SK-N-SH treated with all-trans-retinoic acid at 6 μM for 48 hours (cell line): ENCODE measurements around the gene TUBGCP2.

Experiments used
- ATAC-seq: fragments of 200-7000 bp; cut with Tn5 transposase; 3 replicates; pipeline ENCODE4 v1.9.1; 2020; ENCODE audit warnings: mild to moderate bottlenecking, moderate library complexity
- ARNTL ChIP-seq: fragments of 450-650 bp; formaldehyde crosslinking; IDR thresholded peaks from 2 replicates; pipeline ENCODE4 v1.5.0; 2020; ENCODE audit warnings: low read depth, mild to moderate bottlenecking, moderate library complexity, borderline replicate concordance
- BACH2 ChIP-seq: fragments of 250-450 bp; sonication (Bioruptor Pico); IDR thresholded peaks from 2 replicates; pipeline ENCODE4 v1.9.0; 2021; ENCODE audit warnings: mild to moderate bottlenecking, borderline replicate concordance
- CSDC2 ChIP-seq: fragments of 250-450 bp; sonication (Bioruptor Pico); IDR thresholded peaks from 2 replicates; pipeline ENCODE4 v1.5.0; 2020; ENCODE audit warnings: mild to moderate bottlenecking, moderate library complexity
- ESRRG ChIP-seq: fragments of 250-450 bp; sonication (Bioruptor Pico); IDR thresholded peaks from 2 replicates; pipeline ENCODE4 v1.6.1; 2021; ENCODE audit warnings: mild to moderate bottlenecking
- GLIS3 ChIP-seq: fragments of 250-450 bp; sonication (Bioruptor Pico); IDR thresholded peaks from 2 replicates; pipeline ENCODE4 v1.5.0; 2020; ENCODE audit warnings: mild to moderate bottlenecking, moderate library complexity
- ISL1 ChIP-seq: fragments of 250-450 bp; sonication (Bioruptor Pico); IDR thresholded peaks from 2 replicates; pipeline ENCODE4 v2.1.2; 2022; ENCODE audit warnings: mild to moderate bottlenecking, moderate library complexity
- OSR1 ChIP-seq: fragments of 250-450 bp; sonication (Bioruptor Pico); IDR thresholded peaks from 2 replicates; pipeline ENCODE4 v1.8.0; 2022; ENCODE audit warnings: moderate library complexity, mild to moderate bottlenecking, inconsistent platforms
- PPARA ChIP-seq: fragments of 250-450 bp; sonication (Bioruptor Pico); IDR thresholded peaks from 2 replicates; pipeline ENCODE4 v1.5.0; 2020; ENCODE audit warnings: mild to moderate bottlenecking, borderline replicate concordance
- RARB ChIP-seq: fragments of 250-450 bp; sonication (Bioruptor Pico); IDR thresholded peaks from 2 replicates; pipeline ENCODE4 v1.8.0; 2021; ENCODE audit warnings: mild to moderate bottlenecking, moderate library complexity
- TOX ChIP-seq: fragments of 250-450 bp; sonication (Bioruptor Pico); IDR thresholded peaks from 2 replicates; pipeline ENCODE4 v1.8.0; 2021; ENCODE audit warnings: mild to moderate bottlenecking, moderate library complexity, borderline replicate concordance
- ZC3H10 ChIP-seq: fragments of 250-450 bp; sonication (Bioruptor Pico); IDR thresholded peaks from 2 replicates; pipeline ENCODE4 v1.5.1; 2021; ENCODE audit warnings: mild to moderate bottlenecking, moderate library complexity
- ZFP3 ChIP-seq: fragments of 250-450 bp; sonication (Bioruptor Pico); IDR thresholded peaks from 2 replicates; pipeline ENCODE4 v1.5.0; 2020; ENCODE audit warnings: mild to moderate bottlenecking, moderate library complexity
- ZFP30 ChIP-seq: fragments of 450-650 bp; formaldehyde crosslinking; IDR thresholded peaks from 2 replicates; pipeline ENCODE4 v1.5.0; 2022; ENCODE audit warnings: mild to moderate bottlenecking, moderate library complexity
- ZNF70 ChIP-seq: fragments of 450-650 bp; formaldehyde crosslinking; IDR thresholded peaks from 2 replicates; pipeline ENCODE4 v1.5.0; 2020; ENCODE audit warnings: mild to moderate bottlenecking, moderate library complexity
- ZNF8 ChIP-seq: fragments of 450-650 bp; formaldehyde crosslinking; IDR thresholded peaks from 2 replicates; pipeline ENCODE4 v1.5.0; 2020; ENCODE audit warnings: mild to moderate bottlenecking, moderate library complexity
- TF ChIP-seq, protein P1 (sequence below): fragments of 250-450 bp; sonication (Bioruptor Pico); IDR thresholded peaks from 2 replicates; pipeline ENCODE4 v1.5.1; 2020; ENCODE audit warnings: low read depth, mild to moderate bottlenecking, moderate library complexity
- TF ChIP-seq, protein P2 (sequence below): fragments of 250-450 bp; sonication (Bioruptor Pico); IDR thresholded peaks from 2 replicates; pipeline ENCODE4 v1.5.0; 2020; ENCODE audit warnings: mild to moderate bottlenecking, moderate library complexity
- TF ChIP-seq, protein P3 (sequence below): fragments of 250-450 bp; sonication (Bioruptor Pico); IDR thresholded peaks from 2 replicates; pipeline ENCODE4 v1.8.0; 2020; ENCODE audit warnings: mild to moderate bottlenecking, moderate library complexity, borderline replicate concordance
- TF ChIP-seq, protein P4 (sequence below): fragments of 250-450 bp; sonication (Bioruptor Pico); IDR thresholded peaks from 2 replicates; pipeline ENCODE4 v1.5.1; 2021; ENCODE audit warnings: mild to moderate bottlenecking, moderate library complexity

The TUBGCP2 gene

DNA sequence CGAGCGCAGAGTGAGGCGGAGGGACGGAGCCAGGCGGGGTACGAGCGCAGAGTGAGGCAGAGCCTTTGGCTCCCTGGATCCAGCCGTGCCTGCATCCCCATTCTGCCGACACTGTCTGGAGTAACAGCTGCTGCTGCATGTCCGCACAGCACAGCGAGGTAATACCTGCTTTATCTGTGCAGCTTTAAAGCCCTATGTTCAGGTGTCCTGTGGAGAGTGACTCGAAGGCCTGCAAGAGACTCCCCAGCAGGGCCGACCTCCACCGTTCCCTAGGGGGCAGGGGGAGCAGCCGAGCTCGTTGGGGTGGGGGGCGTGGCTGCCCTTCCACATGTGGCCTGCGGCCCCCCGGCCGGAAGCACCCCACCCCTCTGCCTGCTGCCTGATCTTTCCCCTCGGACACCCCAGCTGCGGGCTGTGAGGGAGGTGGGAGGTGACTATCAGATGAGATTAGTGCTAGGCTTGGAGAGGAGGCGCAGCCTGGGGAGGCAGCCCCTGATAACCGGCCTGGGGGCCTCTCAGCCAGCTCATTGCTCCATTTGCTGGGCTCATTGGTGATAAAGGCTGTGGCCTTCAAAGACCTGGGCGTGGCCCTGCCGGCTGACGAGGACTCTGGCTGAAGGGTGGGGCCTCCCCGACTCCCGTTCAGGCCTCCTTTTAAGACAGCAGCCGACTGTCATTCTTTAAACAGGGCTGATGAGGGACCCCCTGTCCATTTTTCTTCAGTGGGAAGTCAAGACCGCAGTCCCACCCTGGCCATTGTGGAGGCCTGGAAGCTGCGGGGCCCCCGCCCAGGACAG lies 63.0 kb downstream of the TUBGCP2 start:
- no peak for TF ChIP-seq ESRRG (CRISPR knock-in tag)
- TF ChIP-seq, protein P1, sequence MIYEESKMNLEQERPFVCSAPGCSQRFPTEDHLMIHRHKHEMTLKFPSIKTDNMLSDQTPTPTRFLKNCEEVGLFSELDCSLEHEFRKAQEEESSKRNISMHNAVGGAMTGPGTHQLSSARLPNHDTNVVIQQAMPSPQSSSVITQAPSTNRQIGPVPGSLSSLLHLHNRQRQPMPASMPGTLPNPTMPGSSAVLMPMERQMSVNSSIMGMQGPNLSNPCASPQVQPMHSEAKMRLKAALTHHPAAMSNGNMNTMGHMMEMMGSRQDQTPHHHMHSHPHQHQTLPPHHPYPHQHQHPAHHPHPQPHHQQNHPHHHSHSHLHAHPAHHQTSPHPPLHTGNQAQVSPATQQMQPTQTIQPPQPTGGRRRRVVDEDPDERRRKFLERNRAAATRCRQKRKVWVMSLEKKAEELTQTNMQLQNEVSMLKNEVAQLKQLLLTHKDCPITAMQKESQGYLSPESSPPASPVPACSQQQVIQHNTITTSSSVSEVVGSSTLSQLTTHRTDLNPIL (CRISPR knock-in tag) = no peak
- no peak for TF ChIP-seq GLIS3 (CRISPR knock-in tag)
- TF ChIP-seq OSR1 (CRISPR knock-in tag) = no peak
- TF ChIP-seq, protein P2, sequence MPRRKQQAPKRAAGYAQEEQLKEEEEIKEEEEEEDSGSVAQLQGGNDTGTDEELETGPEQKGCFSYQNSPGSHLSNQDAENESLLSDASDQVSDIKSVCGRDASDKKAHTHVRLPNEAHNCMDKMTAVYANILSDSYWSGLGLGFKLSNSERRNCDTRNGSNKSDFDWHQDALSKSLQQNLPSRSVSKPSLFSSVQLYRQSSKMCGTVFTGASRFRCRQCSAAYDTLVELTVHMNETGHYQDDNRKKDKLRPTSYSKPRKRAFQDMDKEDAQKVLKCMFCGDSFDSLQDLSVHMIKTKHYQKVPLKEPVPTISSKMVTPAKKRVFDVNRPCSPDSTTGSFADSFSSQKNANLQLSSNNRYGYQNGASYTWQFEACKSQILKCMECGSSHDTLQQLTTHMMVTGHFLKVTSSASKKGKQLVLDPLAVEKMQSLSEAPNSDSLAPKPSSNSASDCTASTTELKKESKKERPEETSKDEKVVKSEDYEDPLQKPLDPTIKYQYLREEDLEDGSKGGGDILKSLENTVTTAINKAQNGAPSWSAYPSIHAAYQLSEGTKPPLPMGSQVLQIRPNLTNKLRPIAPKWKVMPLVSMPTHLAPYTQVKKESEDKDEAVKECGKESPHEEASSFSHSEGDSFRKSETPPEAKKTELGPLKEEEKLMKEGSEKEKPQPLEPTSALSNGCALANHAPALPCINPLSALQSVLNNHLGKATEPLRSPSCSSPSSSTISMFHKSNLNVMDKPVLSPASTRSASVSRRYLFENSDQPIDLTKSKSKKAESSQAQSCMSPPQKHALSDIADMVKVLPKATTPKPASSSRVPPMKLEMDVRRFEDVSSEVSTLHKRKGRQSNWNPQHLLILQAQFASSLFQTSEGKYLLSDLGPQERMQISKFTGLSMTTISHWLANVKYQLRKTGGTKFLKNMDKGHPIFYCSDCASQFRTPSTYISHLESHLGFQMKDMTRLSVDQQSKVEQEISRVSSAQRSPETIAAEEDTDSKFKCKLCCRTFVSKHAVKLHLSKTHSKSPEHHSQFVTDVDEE (CRISPR knock-in tag) = no peak
- TF ChIP-seq, protein P3, sequence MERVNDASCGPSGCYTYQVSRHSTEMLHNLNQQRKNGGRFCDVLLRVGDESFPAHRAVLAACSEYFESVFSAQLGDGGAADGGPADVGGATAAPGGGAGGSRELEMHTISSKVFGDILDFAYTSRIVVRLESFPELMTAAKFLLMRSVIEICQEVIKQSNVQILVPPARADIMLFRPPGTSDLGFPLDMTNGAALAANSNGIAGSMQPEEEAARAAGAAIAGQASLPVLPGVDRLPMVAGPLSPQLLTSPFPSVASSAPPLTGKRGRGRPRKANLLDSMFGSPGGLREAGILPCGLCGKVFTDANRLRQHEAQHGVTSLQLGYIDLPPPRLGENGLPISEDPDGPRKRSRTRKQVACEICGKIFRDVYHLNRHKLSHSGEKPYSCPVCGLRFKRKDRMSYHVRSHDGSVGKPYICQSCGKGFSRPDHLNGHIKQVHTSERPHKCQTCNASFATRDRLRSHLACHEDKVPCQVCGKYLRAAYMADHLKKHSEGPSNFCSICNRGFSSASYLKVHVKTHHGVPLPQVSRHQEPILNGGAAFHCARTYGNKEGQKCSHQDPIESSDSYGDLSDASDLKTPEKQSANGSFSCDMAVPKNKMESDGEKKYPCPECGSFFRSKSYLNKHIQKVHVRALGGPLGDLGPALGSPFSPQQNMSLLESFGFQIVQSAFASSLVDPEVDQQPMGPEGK (CRISPR knock-in tag) = no peak
- TF ChIP-seq CSDC2 (CRISPR knock-in tag) = no peak
- no peak for TF ChIP-seq RARB (CRISPR knock-in tag)
- TF ChIP-seq ZFP3 (CRISPR knock-in tag) = no peak
- TF ChIP-seq BACH2 (CRISPR knock-in tag) = no peak
- no peak for TF ChIP-seq PPARA
- TF ChIP-seq ARNTL (CRISPR knock-in tag) = no peak
- no peak for TF ChIP-seq ZNF70 (CRISPR knock-in tag)
- no peak for ATAC-seq

DNA sequence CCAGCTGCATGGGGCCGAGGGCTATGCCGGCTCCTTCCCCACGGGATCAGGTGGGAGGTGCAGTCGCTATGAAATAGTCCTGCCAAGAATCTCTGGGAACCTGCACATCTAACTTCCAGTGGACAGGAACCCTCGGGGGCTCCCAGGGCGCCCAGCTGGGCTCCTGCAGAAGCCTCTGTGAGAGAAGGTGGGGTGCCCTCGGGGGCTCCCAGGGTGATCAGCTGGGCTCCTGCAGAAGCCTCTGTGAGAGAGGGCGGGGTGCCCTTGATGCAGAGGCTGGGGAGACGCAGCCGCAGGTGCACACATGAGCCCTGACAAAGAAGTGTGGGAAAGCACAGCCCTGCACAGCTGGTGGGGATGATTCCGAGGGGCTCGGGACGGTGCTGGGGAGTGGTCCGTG lies 65.1 kb downstream of the TUBGCP2 start:
- TF ChIP-seq ZC3H10 (CRISPR knock-in tag) = no peak
- no peak for TF ChIP-seq PPARA
- TF ChIP-seq ZFP30 (CRISPR knock-in tag) = no peak
- no peak for TF ChIP-seq RARB (CRISPR knock-in tag)
- TF ChIP-seq, protein P2 (CRISPR knock-in tag) = no peak
- no peak for TF ChIP-seq BACH2 (CRISPR knock-in tag)
- TF ChIP-seq, protein P4, sequence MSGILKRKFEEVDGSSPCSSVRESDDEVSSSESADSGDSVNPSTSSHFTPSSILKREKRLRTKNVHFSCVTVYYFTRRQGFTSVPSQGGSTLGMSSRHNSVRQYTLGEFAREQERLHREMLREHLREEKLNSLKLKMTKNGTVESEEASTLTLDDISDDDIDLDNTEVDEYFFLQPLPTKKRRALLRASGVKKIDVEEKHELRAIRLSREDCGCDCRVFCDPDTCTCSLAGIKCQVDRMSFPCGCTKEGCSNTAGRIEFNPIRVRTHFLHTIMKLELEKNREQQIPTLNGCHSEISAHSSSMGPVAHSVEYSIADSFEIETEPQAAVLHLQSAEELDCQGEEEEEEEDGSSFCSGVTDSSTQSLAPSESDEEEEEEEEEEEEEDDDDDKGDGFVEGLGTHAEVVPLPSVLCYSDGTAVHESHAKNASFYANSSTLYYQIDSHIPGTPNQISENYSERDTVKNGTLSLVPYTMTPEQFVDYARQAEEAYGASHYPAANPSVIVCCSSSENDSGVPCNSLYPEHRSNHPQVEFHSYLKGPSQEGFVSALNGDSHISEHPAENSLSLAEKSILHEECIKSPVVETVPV (CRISPR knock-in tag) = no peak
- TF ChIP-seq ESRRG (CRISPR knock-in tag) = no peak
- no peak for TF ChIP-seq CSDC2 (CRISPR knock-in tag)
- TF ChIP-seq ISL1 (CRISPR knock-in tag) = no peak
- no peak for TF ChIP-seq TOX (CRISPR knock-in tag)
- no peak for TF ChIP-seq ZNF8 (CRISPR knock-in tag)
- ATAC-seq = no peak; the same call in 2 of the 3 replicates
